ENCODE data around the gene C5orf58.

The C5orf58 gene

DNA sequence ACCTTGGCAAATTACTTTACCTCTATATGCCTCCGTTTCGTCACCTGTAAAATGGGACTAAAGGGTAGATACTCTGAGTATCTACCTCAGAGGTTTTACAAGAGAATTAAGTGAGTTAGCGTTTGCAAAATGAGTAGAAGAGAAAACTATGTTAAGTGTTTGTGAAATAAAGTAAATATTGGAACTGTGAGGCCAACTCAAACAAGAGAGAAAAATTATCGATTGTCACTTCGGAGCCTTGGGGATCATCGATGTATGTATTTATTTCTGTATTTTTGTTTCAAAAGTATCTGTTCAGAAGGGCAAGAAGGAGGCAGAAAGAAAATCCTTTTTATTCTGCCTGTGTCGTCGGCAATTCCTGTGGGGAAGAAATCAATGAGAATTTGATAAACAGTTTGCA lies 25.8 kb upstream of the C5orf58 start:
- H3K4me3 ChIP-seq (replicated peaks; ENCODE audit: low read depth, low read length) = no peak overlapping the region
- TF ChIP-seq, protein P1, sequence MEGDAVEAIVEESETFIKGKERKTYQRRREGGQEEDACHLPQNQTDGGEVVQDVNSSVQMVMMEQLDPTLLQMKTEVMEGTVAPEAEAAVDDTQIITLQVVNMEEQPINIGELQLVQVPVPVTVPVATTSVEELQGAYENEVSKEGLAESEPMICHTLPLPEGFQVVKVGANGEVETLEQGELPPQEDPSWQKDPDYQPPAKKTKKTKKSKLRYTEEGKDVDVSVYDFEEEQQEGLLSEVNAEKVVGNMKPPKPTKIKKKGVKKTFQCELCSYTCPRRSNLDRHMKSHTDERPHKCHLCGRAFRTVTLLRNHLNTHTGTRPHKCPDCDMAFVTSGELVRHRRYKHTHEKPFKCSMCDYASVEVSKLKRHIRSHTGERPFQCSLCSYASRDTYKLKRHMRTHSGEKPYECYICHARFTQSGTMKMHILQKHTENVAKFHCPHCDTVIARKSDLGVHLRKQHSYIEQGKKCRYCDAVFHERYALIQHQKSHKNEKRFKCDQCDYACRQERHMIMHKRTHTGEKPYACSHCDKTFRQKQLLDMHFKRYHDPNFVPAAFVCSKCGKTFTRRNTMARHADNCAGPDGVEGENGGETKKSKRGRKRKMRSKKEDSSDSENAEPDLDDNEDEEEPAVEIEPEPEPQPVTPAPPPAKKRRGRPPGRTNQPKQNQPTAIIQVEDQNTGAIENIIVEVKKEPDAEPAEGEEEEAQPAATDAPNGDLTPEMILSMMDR (IDR thresholded peaks at IDR 0.05; ENCODE audit: low read depth, low read length, missing control alignments) = no peak
- no peak for DNase-seq (ENCODE audit: extremely low read depth, low read depth)

DNA sequence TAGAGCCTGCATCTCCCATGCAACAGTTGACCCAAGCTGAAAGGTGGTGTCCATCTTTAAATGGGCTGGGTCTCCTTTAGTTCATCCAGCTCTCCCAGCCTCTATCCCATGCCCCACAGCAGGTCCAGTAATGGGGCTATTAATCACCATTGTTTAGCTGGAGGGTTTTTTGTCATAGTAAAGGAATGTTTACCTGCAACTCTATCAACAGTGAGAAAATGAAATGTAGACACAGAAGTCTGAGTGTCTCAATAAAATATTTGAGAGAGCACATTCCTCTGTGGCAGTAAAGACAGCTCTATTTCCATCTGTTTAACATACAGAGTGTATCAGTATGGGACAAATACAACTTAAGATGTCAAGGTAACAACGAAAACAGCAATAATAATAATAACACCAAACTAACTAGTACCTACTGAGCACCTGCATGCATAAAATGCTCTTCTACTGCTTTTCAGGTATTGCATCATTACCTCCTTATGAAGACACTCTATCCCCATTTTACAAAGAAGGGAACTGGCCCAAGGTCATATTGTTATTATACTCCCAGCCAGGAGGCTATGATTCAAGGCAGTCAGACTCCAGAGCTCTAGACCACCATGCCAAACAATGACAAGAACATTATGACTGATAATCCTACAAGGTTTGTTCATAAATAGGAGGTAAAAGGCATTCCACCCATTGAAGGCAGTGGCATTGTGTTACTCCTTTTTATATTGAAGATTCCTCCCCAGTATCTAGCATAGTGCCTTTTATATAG lies 21.0 kb upstream of the C5orf58 start:
- TF ChIP-seq, protein P1 (IDR thresholded peaks at IDR 0.05; ENCODE audit: low read depth, low read length, missing control alignments) = no peak
- DNase-seq (ENCODE audit: extremely low read depth, low read depth) = no peak
- no peak overlapping the region for H3K4me3 ChIP-seq (replicated peaks; ENCODE audit: low read depth, low read length)

DNA sequence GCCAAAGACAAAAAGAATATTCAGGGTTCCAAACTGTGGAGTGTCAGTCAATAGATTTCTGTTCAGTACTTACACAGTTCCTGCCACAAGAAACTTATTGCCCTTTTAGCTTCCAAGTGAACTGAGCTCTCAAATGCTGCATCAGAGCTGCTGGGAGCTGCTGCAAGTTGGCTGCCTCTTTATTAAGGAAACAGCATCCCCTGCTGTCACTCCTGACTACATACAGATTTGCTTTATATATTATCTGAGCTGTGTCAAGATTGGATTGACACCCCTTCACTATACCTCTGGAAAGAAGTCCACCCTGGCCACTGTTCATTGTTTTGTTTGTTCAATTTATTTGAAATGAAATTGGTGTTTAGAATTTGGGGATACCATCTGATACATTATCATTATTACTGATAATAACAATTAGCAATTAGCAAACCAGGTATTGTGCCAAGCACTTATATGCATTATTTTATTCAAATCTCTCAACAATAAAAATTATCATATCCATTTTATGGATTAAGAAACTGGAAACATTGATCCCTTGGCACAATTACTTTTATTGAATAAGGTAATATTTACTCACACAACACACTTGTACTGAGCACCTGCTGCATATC lies 16.4 kb upstream of the C5orf58 start:
- DNase-seq (ENCODE audit: extremely low read depth, low read depth) = peak; percentile 7
- TF ChIP-seq, protein P1 (IDR thresholded peaks at IDR 0.05; ENCODE audit: low read depth, low read length, missing control alignments) = peak; percentile 41
- no peak overlapping the region for H3K4me3 ChIP-seq (replicated peaks; ENCODE audit: low read depth, low read length)

DNA sequence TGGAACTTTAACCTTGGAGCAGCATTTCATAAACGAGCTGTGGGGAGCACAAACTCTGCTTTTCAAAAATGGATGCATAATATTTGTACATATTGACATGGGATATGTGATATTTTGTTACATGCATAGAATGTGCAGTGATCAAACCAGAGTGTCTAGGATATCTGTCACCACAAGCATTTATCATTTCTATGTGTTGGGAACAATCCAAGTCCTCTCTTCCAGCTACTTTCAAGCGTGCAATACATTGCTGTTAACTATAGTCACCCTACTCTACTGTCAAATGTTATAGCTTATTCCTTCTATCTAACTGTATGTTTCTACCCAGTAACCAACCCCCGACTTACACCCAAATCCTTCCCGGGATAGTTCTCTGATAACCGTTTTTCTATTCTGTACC lies 15.0 kb upstream of the C5orf58 start:
- H3K4me3 ChIP-seq (replicated peaks; ENCODE audit: low read depth, low read length) = no peak overlapping the region
- TF ChIP-seq, protein P1 (IDR thresholded peaks at IDR 0.05; ENCODE audit: low read depth, low read length, missing control alignments) = no peak
- no peak for DNase-seq (ENCODE audit: extremely low read depth, low read depth)

DNA sequence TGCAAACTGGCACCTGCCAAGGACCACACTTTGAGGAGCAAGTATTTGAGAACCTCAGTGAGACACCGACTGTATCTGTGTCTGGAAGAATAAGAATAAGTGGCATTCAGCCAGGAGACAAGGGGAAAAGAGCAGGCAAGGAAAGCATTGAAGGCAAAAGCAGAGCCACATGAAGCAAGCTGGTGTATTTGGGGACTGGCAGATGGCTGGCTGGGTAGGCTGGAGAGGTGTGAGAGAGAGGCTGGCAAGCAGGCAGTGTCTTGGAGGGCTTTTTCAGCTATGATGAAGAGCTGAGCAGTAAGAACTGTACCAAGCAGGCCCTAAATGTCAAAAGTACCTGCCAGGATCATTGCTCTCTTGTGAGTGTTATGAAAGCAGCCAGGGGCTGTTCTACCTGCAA lies 14.1 kb upstream of the C5orf58 start:
- DNase-seq (ENCODE audit: extremely low read depth, low read depth) = no peak
- no peak overlapping the region for H3K4me3 ChIP-seq (replicated peaks; ENCODE audit: low read depth, low read length)
- TF ChIP-seq, protein P1 (IDR thresholded peaks at IDR 0.05; ENCODE audit: low read depth, low read length, missing control alignments) = no peak

DNA sequence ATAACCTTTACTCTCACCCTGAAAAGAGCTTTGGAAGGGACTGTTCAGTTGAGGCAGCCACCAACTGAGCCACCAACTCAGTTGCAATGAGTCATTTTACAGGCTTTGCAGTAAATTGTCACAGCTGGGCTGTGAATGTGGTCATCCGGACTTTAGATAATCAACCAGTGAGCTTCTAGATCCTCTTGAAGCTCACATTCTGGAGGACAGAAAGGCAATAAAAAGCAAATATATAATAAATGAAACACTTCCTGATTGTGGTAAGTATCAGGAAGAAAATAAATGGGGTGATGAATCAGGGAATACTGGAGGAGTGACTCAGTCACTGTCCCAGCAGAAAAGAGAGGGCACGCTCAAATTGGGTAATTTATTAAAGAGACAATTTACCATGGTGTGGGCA lies 13.2 kb upstream of the C5orf58 start:
- TF ChIP-seq, protein P1 (IDR thresholded peaks at IDR 0.05; ENCODE audit: low read depth, low read length, missing control alignments) = no peak
- peak; percentile 9 for DNase-seq (ENCODE audit: extremely low read depth, low read depth)
- no peak overlapping the region for H3K4me3 ChIP-seq (replicated peaks; ENCODE audit: low read depth, low read length)

Data from HFF-Myc (cell line).